Fibroblast of skin of right biceps (primary cell): ENCODE measurements around the gene IL19.
A peak's percentile ranks its signal among the peaks of the same experiment; 100 is the strongest.
"Not testable (repeated sequence)": the region's sequence is repeated elsewhere in the genome, so short reads cannot be mapped to it uniquely, and the experiment has no call there.

Experiments used
- DNase-seq: peaks from one replicate; pipeline ENCODE4 v3.0.0-alpha.2; 2013

The IL19 gene

GRCh38 chr1:206778031-206778430 is 7.5 kb downstream of the IL19 start:
- no peak for DNase-seq

GRCh38 chr1:206778911-206779310 is 8.3 kb downstream of the IL19 start:
- not testable (repeated sequence) for DNase-seq

- DNase-seq = no peak
Observed at GRCh38 chr1:206779638-206780037, 9.1 kb downstream of the IL19 start.

- DNase-seq = no peak
Observed at GRCh38 chr1:206782448-206782847, 11.9 kb downstream of the IL19 start.

DNA sequence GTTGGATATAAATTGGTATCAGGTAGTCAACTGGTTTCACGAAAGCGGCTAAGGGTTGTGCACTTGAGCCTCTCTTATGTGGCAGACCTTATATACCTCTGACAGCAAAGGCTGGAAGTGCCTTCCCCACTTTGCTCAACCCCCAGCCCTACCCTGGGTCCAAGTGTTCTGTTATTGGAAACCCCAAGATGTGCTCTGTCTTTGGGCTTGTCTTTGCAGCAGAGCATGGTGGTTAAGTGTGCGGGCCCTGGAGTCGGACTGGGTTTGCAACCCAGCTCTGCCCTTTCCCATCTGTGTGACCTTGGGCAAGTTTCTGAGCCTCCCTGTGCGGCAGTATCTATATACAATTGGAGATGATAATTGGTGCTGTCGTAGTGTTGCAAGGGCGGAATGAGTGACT is 12.9 kb downstream of the IL19 start:
- no peak for DNase-seq

GRCh38 chr1:206784471-206784903 is 13.9 kb downstream of the IL19 start:
- DNase-seq = no peak

DNA sequence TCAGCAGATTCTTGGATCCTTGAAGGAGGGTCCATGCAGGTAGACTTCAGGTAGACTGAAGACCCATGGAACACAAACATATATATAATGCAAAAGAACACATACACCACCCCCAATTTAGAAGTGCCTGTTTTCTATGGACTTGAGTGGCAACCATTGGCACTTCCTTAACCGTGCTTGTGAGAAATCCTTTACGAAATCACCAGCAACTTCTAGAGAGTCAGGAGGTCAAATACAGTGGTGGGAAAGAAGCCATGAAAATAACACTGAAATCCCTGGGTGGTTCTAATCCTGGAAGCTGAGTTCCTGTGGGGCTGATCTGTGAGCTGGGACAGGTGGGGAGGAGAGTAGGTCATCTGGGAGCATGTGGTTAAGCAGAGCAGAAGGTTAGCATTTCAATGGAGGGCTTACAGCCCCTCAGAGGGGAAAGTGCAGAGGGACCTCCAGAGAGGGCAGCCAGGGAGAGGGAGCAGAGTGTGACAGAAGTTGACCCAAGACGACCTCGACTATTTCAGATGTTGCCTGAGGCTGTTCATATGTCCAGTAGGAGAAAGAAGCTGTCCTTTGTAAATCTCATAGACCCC is 14.7 kb downstream of the IL19 start:
- DNase-seq = no peak

- DNase-seq = no peak
Observed at GRCh38 chr1:206786212-206786886, 15.8 kb downstream of the IL19 start.

DNA sequence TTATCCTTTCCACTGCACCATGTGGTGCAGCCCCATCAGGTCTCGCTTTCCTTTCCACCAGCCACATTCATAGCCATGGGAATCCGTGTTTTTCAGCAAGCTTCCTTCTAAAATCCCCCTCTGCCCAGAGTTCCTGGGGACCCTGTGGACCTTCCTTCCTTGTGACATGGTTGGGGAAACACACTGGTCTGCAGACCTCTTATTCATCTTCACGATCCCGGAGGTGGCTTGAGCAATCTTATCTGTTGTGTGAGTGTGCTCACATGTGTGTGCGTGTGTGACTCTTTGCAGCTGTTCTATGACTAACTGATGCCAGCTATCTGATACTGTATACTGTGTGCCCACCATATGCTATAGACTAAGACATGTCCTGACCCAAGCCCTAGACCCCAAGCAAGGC is 17.3 kb downstream of the IL19 start:
- DNase-seq = no peak

- DNase-seq = peak; percentile 31
Observed at GRCh38 chr1:206788487-206789050, 18.0 kb downstream of the IL19 start.

GRCh38 chr1:206790502-206791250 is 20.1 kb downstream of the IL19 start:
- no peak for DNase-seq

DNA sequence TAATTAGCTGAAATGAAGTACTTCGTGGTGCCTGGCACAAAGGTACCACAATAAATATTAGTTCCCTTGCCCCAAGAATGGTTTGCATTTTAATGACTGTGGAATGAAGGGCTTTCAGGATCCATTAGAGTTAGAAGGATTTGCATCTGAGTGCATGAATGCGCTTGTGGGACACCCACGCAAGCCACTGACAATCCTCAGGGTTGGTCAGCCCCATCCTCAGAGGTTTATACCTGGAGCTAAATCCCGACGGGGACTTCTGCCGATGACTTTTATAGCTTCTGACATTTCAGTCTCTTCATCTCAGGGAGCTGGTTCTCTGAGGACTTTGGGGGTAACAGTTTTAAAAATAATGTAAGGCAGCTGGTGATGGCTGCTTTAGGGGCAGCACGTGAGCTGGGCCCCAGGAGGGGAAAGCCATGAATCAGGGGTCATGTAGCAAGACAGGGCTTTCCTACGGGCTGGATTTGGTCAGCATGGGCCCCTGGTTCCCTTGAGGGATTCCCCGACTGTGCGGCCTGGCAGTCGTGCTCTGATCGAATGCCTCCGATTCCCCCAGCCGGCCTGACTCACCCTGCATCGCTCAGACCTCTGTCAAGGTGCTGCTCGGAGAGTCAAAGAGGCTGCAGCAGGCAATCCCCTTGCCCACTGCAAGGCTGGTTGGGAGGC is 22.5 kb downstream of the IL19 start:
- peak; percentile 41 for DNase-seq

GRCh38 chr1:206793620-206794019 is 23.0 kb downstream of the IL19 start:
- no peak for DNase-seq

GRCh38 chr1:206794294-206794908 is 23.8 kb downstream of the IL19 start:
- DNase-seq = no peak

DNA sequence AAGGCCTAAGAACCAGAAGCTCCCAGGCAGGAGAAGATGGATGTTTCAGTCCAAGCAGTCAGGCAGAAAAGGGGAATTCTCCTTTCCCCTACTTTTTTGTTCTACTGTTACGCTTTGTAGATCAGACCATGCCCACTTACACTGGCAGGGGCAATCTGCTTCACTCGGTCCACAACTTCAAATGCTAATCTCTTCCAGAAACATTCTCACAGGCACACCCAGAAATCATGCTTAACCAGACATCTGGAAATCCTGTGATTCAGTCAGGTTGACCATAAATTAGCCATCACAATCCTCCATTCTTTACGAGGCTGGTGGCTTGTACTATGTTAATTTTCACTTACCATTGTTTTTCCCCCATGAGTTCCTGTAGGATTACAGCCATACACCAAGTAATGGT is 25.5 kb downstream of the IL19 start:
- no peak for DNase-seq

GRCh38 chr1:206796981-206797402 is 26.4 kb downstream of the IL19 start:
- no peak for DNase-seq

GRCh38 chr1:206797534-206798383 is 27.2 kb downstream of the IL19 start:
- DNase-seq = no peak

- no peak for DNase-seq
Observed at GRCh38 chr1:206798384-206798996, 27.9 kb downstream of the IL19 start.

DNA sequence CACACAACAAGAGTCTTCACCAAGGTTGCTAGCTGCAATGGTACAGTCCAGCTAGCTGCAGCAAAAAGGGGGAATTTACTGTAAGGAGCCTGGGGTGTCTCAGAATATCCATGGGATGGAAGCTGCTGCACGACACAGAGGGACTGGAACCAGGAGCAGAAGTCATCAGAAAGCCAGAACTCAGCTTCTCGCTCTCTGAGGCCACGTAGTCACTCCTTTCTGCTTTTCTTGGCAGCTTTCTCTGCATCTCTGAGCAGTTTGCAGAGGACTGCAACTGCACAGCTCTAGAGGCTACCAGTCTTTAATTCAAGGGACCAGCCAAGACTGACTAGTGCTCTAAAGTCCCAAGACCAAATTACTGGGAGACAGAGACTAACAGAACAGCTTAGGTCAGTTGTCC is 28.7 kb downstream of the IL19 start:
- DNase-seq = no peak

- DNase-seq = no peak
Observed at GRCh38 chr1:206800411-206800810, 29.8 kb downstream of the IL19 start.

DNA sequence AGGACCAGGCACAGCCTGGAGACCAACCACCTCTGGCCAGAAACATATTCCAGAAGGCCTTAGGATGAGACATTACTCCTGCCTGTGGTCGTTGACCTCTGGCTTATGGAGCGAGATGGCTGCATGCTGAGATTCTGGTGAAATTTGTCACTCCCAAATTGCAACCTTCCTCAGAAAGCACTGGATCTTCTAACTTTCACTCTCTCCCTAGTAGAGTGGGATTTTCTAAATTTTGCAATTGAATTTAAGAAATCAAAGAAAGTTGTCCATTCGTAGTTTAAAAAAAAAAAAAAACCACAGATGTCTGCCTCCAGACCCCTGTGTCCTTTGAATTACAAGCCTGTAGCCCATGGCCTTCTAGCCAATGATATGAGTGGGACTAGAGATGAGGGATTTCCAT is 30.3 kb downstream of the IL19 start:
- DNase-seq = no peak
